Psoas muscle (tissue), 8 donors: Measurements from ENCODE around the gene IRX2. TPM values are rescaled to one million over a fixed set of nuclear protein-coding genes. Genes with fewer than 3 reads are reported as not detected.

Experiments
- ATAC-seq, 4 donors: fragments of 200-7000 bp; cut with Tn5 transposase; one replicate each; pipeline ENCODE4 v1.9.1; 2020; ENCODE audit warnings: moderate library complexity in 3 of 4, mild to moderate bottlenecking in 2 of 4
- DNase-seq, 2 donors: peaks; one replicate each; pipeline ENCODE4 v3.0.0-alpha.2; 2020
- H3K27ac ChIP-seq: fragments of 200-600 bp; one replicate; pipeline ENCODE4 v1.8.0; 2022
- H3K27me3 ChIP-seq, 3 donors: fragments of 200-600 bp in 1 of 3; one replicate each; pipeline versions ENCODE4 v1.6.1 to v1.8.0; 2013 to 2022; ENCODE audit warnings: low read length in 2 of 3, mild to moderate bottlenecking in 2 of 3, moderate library complexity in 1 of 3; ENCODE audit not compliant: insufficient read depth in 3 of 3
- H3K36me3 ChIP-seq, 2 donors: fragments of 200-600 bp in 1 of 2; one replicate each; pipeline versions ENCODE4 v1.6.1 to v1.8.0; 2013 to 2022; ENCODE audit warnings: low read depth in 1 of 2, mild to moderate bottlenecking in 1 of 2, moderate library complexity in 1 of 2; ENCODE audit not compliant: insufficient read depth in 1 of 2
- H3K4me1 ChIP-seq: fragments of 200-600 bp; one replicate; pipeline ENCODE4 v1.8.0; 2022
- H3K4me3 ChIP-seq: fragments of 200-600 bp; one replicate; pipeline ENCODE4 v1.8.0; 2022; ENCODE audit warnings: mild to moderate bottlenecking
- H3K9me3 ChIP-seq: fragments of 200-600 bp; one replicate; pipeline ENCODE4 v1.8.0; 2022
- WGBS, 3 donors: extraction: QIAGEN DNeasy Blood & Tissue Kit; methylation state at CpG; one replicate each; pipeline versions ENCODE4 v1.1.6 to v1.1.7; 2013; 5-methylcytosine and 5-hydroxymethylcytosine counted together
- intact Hi-C, 2 donors: fragments of 100-400 bp; cut with DNase I; formaldehyde crosslinking; loops; one replicate each; pipeline versions ENCODE4 v1.11.0 to v1.14.2; 2022
- polyA plus RNA-seq, 3 donors: library from polyadenylated mRNA; stranded (reverse); fragments of 200-250 nt; gene quantifications; one replicate each; pipeline ENCODE4 v1.2.3, GENCODE V29; 2013
- total RNA-seq, 4 donors: library from RNA; stranded (reverse); fragmentation: NEBNext Ultra II Directional in 2 of 4; extraction: Animal tissue kit (Norgen Biotek cat#: 25700) in 2 of 4; gene quantifications; one replicate each; pipeline versions ENCODE4 v1.2.1 to v1.2.4, GENCODE V29; 2021 to 2023
- TF ChIP-seq, protein P1 (sequence below): fragments of 200-600 bp; IDR thresholded peaks from one replicate; pipeline ENCODE4 v1.8.0; 2022; ENCODE audit warnings: antibody characterized with exemption
- donor health status: healthy with polysubstance abuse.
- donor health status: DM: no; HTN: no; CAD: no; lungs with moderate emphysema.
- donor health status: Bipolar disorder and iron deficiency.
- donor health status: healthy.
- donor health status: DM: yes; HTN: yes; CAD: no.
- donor health status: DM: no; HTN: no; CAD: no.
- donor health status: DM: no; HTN: no; CAD: no.
- donor health status: DM: yes; HTN: yes; CAD: no.

Gene IRX2
- total and polyA plus RNA-seq, 7 donors: 0.03 to 0.17 (median 0.08) TPM; not detected in 3

GRCh38 chr5:2736872-2737271 is 14.6 kb downstream of the IRX2 start:
- DNase-seq: no peak
- Histone ChIP-seq H3K4me1 (no peaks in the 10 kb centered on the region), H3K27me3 (peaks cover 3 to 58% (median 21%) of the 10 kb centered on the region in 3 donors), H3K9me3 (no peaks in the 10 kb centered on the region), H3K4me3 (no peak overlapping the region), H3K27ac (no peak overlapping the region), H3K36me3 (no peaks in the 10 kb centered on the region)
- intact Hi-C loops: no loop called here
- TF ChIP-seq, protein P1, sequence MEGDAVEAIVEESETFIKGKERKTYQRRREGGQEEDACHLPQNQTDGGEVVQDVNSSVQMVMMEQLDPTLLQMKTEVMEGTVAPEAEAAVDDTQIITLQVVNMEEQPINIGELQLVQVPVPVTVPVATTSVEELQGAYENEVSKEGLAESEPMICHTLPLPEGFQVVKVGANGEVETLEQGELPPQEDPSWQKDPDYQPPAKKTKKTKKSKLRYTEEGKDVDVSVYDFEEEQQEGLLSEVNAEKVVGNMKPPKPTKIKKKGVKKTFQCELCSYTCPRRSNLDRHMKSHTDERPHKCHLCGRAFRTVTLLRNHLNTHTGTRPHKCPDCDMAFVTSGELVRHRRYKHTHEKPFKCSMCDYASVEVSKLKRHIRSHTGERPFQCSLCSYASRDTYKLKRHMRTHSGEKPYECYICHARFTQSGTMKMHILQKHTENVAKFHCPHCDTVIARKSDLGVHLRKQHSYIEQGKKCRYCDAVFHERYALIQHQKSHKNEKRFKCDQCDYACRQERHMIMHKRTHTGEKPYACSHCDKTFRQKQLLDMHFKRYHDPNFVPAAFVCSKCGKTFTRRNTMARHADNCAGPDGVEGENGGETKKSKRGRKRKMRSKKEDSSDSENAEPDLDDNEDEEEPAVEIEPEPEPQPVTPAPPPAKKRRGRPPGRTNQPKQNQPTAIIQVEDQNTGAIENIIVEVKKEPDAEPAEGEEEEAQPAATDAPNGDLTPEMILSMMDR: no peak
- 87 to 93% (median 87%) methylated on average over 8 of the region's 8 CpGs for WGBS, 3 donors
- ATAC-seq: no peak

DNA sequence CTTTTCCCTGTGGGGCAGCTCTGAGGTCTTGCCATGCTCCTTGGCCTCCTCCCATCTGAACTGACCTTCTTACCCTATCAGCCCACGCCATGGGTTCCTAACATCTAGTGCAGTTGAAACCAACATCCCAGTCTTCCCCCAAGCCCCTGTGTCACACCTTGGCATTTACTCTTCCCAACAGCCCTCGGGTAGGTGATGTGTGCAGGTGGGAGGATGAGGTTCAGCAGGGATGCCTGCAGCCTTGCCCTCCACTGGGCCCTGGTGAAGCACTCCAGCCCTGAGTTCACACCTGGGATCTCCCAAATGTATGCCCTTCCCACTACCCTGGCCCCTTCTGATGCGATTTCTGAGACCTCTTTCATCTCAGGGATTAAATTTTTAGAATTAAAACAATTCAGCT is 15.5 kb downstream of the IRX2 start:
- H3K9me3 ChIP-seq: no peaks in the 10 kb centered on the region
- DNase-seq: no peak
- intact Hi-C loops: no loop called here
- peaks cover 3 to 50% (median 19%) of the 10 kb centered on the region in 3 donors for H3K27me3 ChIP-seq
- no peaks in the 10 kb centered on the region for H3K36me3 ChIP-seq
- H3K27ac ChIP-seq: no peak overlapping the region
- H3K4me1 ChIP-seq: no peaks in the 10 kb centered on the region
- H3K4me3 ChIP-seq: no peak overlapping the region
- WGBS, 3 donors: 63 to 66% (median 65%) methylated on average over 3 of the region's 3 CpGs
- TF ChIP-seq, protein P1: no peak
- no peak for ATAC-seq

- no peaks in the 10 kb centered on the region for H3K4me1 ChIP-seq
- TF ChIP-seq, protein P1: no peak
- H3K27me3 ChIP-seq: peaks cover 2 to 18% (median 3%) of the 10 kb centered on the region in 3 donors
- intact Hi-C loops: no loop called here
- DNase-seq: no peak
- H3K27ac ChIP-seq: no peak overlapping the region
- no peaks in the 10 kb centered on the region for H3K9me3 ChIP-seq
- no peak overlapping the region for H3K4me3 ChIP-seq
- H3K36me3 ChIP-seq: no peaks in the 10 kb centered on the region
- ATAC-seq: no peak
- WGBS, 3 donors: 41 to 57% (median 52%) methylated on average over 3 of the region's 3 CpGs
Measured at GRCh38 chr5:2732850-2733249, 18.6 kb downstream of the IRX2 start.

- 67 to 71% (median 69%) methylated on average over 4 of the region's 4 CpGs for WGBS, 3 donors
Measured at GRCh38 chr5:2732004-2732403, 19.5 kb downstream of the IRX2 start.

GRCh38 chr5:2729189-2729588 is 22.3 kb downstream of the IRX2 start:
- Histone ChIP-seq H3K9me3 (no peaks in the 10 kb centered on the region), H3K4me3 (no peak overlapping the region), H3K36me3 (no peaks in the 10 kb centered on the region), H3K27ac (no peak overlapping the region), H3K4me1 (no peaks in the 10 kb centered on the region), H3K27me3 (peaks cover 0 to 6% (median 0%) of the 10 kb centered on the region in 3 donors)
- 57 to 67% (median 62%) methylated on average over 7 of the region's 7 CpGs for WGBS, 3 donors
- DNase-seq (no peak), ATAC-seq (no peak)
- intact Hi-C loops: no loop called here
- TF ChIP-seq, protein P1: no peak

More at GRCh38 chr5:2732004-2732403, 19.5 kb downstream of the IRX2 start:
- ATAC-seq: no peak
- H3K36me3 ChIP-seq: no peaks in the 10 kb centered on the region
- intact Hi-C loops: no loop called here
- H3K4me1 ChIP-seq: no peaks in the 10 kb centered on the region
- H3K9me3 ChIP-seq: no peaks in the 10 kb centered on the region
- peaks cover 0 to 10% (median 3%) of the 10 kb centered on the region in 3 donors for H3K27me3 ChIP-seq
- no peak for DNase-seq
- TF ChIP-seq, protein P1: no peak
- H3K27ac ChIP-seq: no peak overlapping the region
- no peak overlapping the region for H3K4me3 ChIP-seq
